H9 (cell line): Measurements from ENCODE around the gene IRF7. TPM values are rescaled to one million over a fixed set of nuclear protein-coding genes. Genes with fewer than 3 reads are reported as not detected.

Experiments
- DNase-seq: peaks from one replicate; pipeline ENCODE4 v3.0.0-alpha.2; 2017
- H2AFZ ChIP-seq: one replicate; pipeline ENCODE4 v1.6.1; 2013; ENCODE audit warnings: mild to moderate bottlenecking, low read length, control low read depth, moderate library complexity
- H2AK5ac ChIP-seq: 2 replicates; pipeline ENCODE4 v1.6.1; 2013; ENCODE audit warnings: low read length, control low read depth, mixed read lengths; ENCODE audit not compliant: insufficient read length
- H2BK120ac ChIP-seq: one replicate; pipeline ENCODE4 v1.6.1; 2013; ENCODE audit warnings: low read depth, mild to moderate bottlenecking, low read length, control low read depth, inconsistent platforms; ENCODE audit not compliant: poor library complexity, severe bottlenecking
- H2BK12ac ChIP-seq: 2 replicates; pipeline ENCODE4 v1.6.1; 2013; ENCODE audit warnings: low read length, control low read depth, mixed read lengths, low read depth; ENCODE audit not compliant: insufficient read length
- H2BK15ac ChIP-seq: 2 replicates; pipeline ENCODE4 v1.6.1; 2013; ENCODE audit warnings: low read depth, low read length, control low read depth
- H2BK20ac ChIP-seq: one replicate; pipeline ENCODE4 v1.6.1; 2013; ENCODE audit warnings: low read depth, mild to moderate bottlenecking, low read length, control low read depth, inconsistent platforms; ENCODE audit not compliant: poor library complexity, severe bottlenecking
- H2BK5ac ChIP-seq: 2 replicates; pipeline ENCODE4 v1.6.1; 2013; ENCODE audit warnings: low read length, control low read depth, mixed read lengths; ENCODE audit not compliant: insufficient read length
- H3K14ac ChIP-seq: 2 replicates; pipeline ENCODE4 v1.6.1; 2013; ENCODE audit warnings: low read length, control low read depth; ENCODE audit not compliant: insufficient read depth
- H3K18ac ChIP-seq: 2 replicates; pipeline ENCODE4 v1.6.1; 2013; ENCODE audit warnings: low read depth, mild to moderate bottlenecking, mixed read lengths, low read length, control low read depth; ENCODE audit not compliant: insufficient read length
- H3K23ac ChIP-seq: 2 replicates; pipeline ENCODE4 v1.6.1; 2013; ENCODE audit warnings: low read length, control low read depth, mixed read lengths, low read depth; ENCODE audit not compliant: insufficient read length
- H3K23me2 ChIP-seq: 2 replicates; pipeline ENCODE4 v1.6.1; 2013; ENCODE audit warnings: low read depth, mild to moderate bottlenecking, mixed read lengths, low read length, control low read depth; ENCODE audit not compliant: insufficient read length, poor library complexity, severe bottlenecking
- H3K27ac ChIP-seq: 2 replicates; pipeline ENCODE4 v1.5.1; 2013; ENCODE audit warnings: low read length, control low read depth, mixed read lengths, low read depth; ENCODE audit not compliant: insufficient read length
- H3K27me3 ChIP-seq: 2 replicates; pipeline ENCODE4 v1.6.1; 2013; ENCODE audit warnings: low read length, control low read depth, inconsistent platforms; ENCODE audit not compliant: insufficient read depth
- H3K4ac ChIP-seq: 2 replicates; pipeline ENCODE4 v1.6.1; 2013; ENCODE audit warnings: low read depth, mild to moderate bottlenecking, control low read depth, inconsistent platforms, low read length, moderate library complexity
- H3K4me1 ChIP-seq: 2 replicates; pipeline ENCODE4 v1.6.1; 2013; ENCODE audit warnings: low read length, control low read depth, inconsistent platforms; ENCODE audit not compliant: insufficient read depth
- H3K4me2 ChIP-seq: 2 replicates; pipeline ENCODE4 v1.6.1; 2013; ENCODE audit warnings: low read length, control low read depth, mixed read lengths; ENCODE audit not compliant: insufficient read length, insufficient read depth
- H3K56ac ChIP-seq: 2 replicates; pipeline ENCODE4 v1.6.1; 2013; ENCODE audit warnings: low read depth, mild to moderate bottlenecking, mixed read lengths, low read length, control low read depth; ENCODE audit not compliant: insufficient read length
- H3K79me1 ChIP-seq: 2 replicates; pipeline ENCODE4 v1.6.1; 2013; ENCODE audit warnings: low read depth, mild to moderate bottlenecking, moderate library complexity, low read length, control low read depth, inconsistent platforms; ENCODE audit not compliant: insufficient read depth, poor library complexity, severe bottlenecking
- H3K79me2 ChIP-seq: 2 replicates; pipeline ENCODE4 v1.6.1; 2013; ENCODE audit warnings: low read length, control low read depth, inconsistent platforms; ENCODE audit not compliant: insufficient read depth
- H3K9ac ChIP-seq: 2 replicates; pipeline ENCODE4 v1.6.1; 2013; ENCODE audit warnings: low read length, control low read depth, mixed read lengths; ENCODE audit not compliant: insufficient read length; ENCODE audit errors: extremely low read depth
- H3K9me3 ChIP-seq: one replicate; pipeline ENCODE4 v1.6.1; 2013; ENCODE audit warnings: low read depth, low read length, inconsistent platforms; ENCODE audit not compliant: control insufficient read depth
- H3T11ph ChIP-seq: one replicate; pipeline ENCODE4 v1.6.1; 2013; ENCODE audit warnings: mild to moderate bottlenecking, low read length, control low read depth, inconsistent platforms
- H4K20me1 ChIP-seq: one replicate; pipeline ENCODE4 v1.6.1; 2013; ENCODE audit not compliant: control insufficient read depth, insufficient read length, insufficient read depth
- H4K5ac ChIP-seq: 2 replicates; pipeline ENCODE4 v1.6.1; 2013; ENCODE audit warnings: low read depth, mild to moderate bottlenecking, mixed read lengths, low read length, control low read depth; ENCODE audit not compliant: insufficient read length
- H4K8ac ChIP-seq: replicated peaks from 2 replicates; pipeline ENCODE4 v1.6.1; 2013; ENCODE audit warnings: low read length, control low read depth, mixed read lengths, low read depth; ENCODE audit not compliant: insufficient read length
- H4K91ac ChIP-seq: 2 replicates; pipeline ENCODE4 v1.6.1; 2013; ENCODE audit warnings: low read depth, mild to moderate bottlenecking, moderate library complexity, mixed read lengths, low read length, control low read depth; ENCODE audit not compliant: insufficient read length
- H3K27ac Mint-ChIP-seq, 3 experiments: 2 replicates in 2 of 3; 3 replicates in 1 of 3; pipeline ENCODE4 v1.8.0; 2020 to 2021; ENCODE audit warnings: mixed read lengths in 3 of 3, mild to moderate bottlenecking in 1 of 3, moderate library complexity in 1 of 3
- H3K27me3 Mint-ChIP-seq: 2 replicates; pipeline ENCODE4 v1.8.0; 2021; ENCODE audit warnings: low read depth, mild to moderate bottlenecking, moderate library complexity, mixed read lengths
- H3K36me3 Mint-ChIP-seq, 3 experiments: 2 replicates in 2 of 3; 3 replicates in 1 of 3; pipeline ENCODE4 v1.8.0; 2020 to 2021; ENCODE audit warnings: low read depth in 3 of 3, mixed read lengths in 3 of 3; ENCODE audit not compliant: insufficient read depth in 1 of 3
- H3K4me1 Mint-ChIP-seq, 2 experiments: 2 replicates each; pipeline ENCODE4 v1.8.0; 2020; ENCODE audit warnings: mixed read lengths in 2 of 2
- H3K4me3 Mint-ChIP-seq, 2 experiments: 2 replicates in 1 of 2; 3 replicates in 1 of 2; pipeline ENCODE4 v1.8.0; 2020 to 2021; ENCODE audit warnings: mild to moderate bottlenecking in 2 of 2, mixed read lengths in 2 of 2, moderate library complexity in 1 of 2
- H3K9me3 Mint-ChIP-seq, 2 experiments: 2 replicates in 1 of 2; 3 replicates in 1 of 2; pipeline ENCODE4 v1.8.0; 2020; ENCODE audit warnings: mild to moderate bottlenecking in 2 of 2, mixed read lengths in 2 of 2, moderate library complexity in 1 of 2
- CTCF ChIP-seq: fragments of 200-600 bp; sonication (generic); conservative IDR thresholded peaks from 3 replicates; pipeline ENCODE4 v1.8.0; 2021; ENCODE audit warnings: antibody characterized with exemption, mild to moderate bottlenecking
- WGBS: extraction: QIAGEN DNeasy Blood & Tissue Kit; methylation state at CpG from one replicate; pipeline ENCODE4 v1.1.7; 2013; ENCODE audit warnings: missing lambda C conversion rate, low lambda C conversion rate, mixed read lengths; ENCODE audit not compliant: insufficient read length; ENCODE audit errors: extremely low coverage; 5-methylcytosine and 5-hydroxymethylcytosine counted together
- total RNA-seq: library from RNA; stranded (reverse); gene quantifications from 2 replicates; pipeline ENCODE4 v1.2.1, GENCODE V29; 2021

The IRF7 gene
- total RNA-seq, 1 experiment from 2014 or later, result 9.8 TPM

GRCh38 chr11:598005-598680 is 17.6 kb downstream of the IRF7 start:
- DNase-seq, result no peak
- H3K14ac ChIP-seq, result no peak overlapping the region
- no peak overlapping the region for H3K18ac ChIP-seq
- no CpG with 5 or more reads among the region's 30 CpGs for WGBS
- no peaks in the 10 kb centered on the region for H4K20me1 ChIP-seq
- H3K9me3 Mint-ChIP-seq, result no peaks in the 10 kb centered on the region; a peak in 1 of 5 replicates
- no peak overlapping the region for H2BK12ac ChIP-seq
- H3K27ac ChIP-seq, result no peak overlapping the region
- H3K4ac ChIP-seq, result no peak overlapping the region
- H3K9me3 ChIP-seq, result no peaks in the 10 kb centered on the region
- H2AFZ ChIP-seq, result no peak overlapping the region
- H3K79me2 ChIP-seq, result no peaks in the 10 kb centered on the region
- H4K5ac ChIP-seq, result no peak overlapping the region
- TF ChIP-seq CTCF, result no peak
- H3T11ph ChIP-seq, result no peak overlapping the region
- no peak overlapping the region for H3K23ac ChIP-seq
- H2BK5ac ChIP-seq, result no peak overlapping the region
- no peak overlapping the region for H4K91ac ChIP-seq
- H3K27ac Mint-ChIP-seq, result no peak overlapping the region
- no peaks in the 10 kb centered on the region for H3K79me1 ChIP-seq
- no peak overlapping the region for H3K4me3 Mint-ChIP-seq
- H2AK5ac ChIP-seq, result no peak overlapping the region
- no peaks in the 10 kb centered on the region for H3K4me1 Mint-ChIP-seq
- no peak overlapping the region for H2BK15ac ChIP-seq
- H4K8ac ChIP-seq, result no peak overlapping the region
- H3K36me3 Mint-ChIP-seq, result peaks cover 43 to 80% (median 74%) of the 10 kb centered on the region in 3 experiments; a peak in 6 of 7 replicates
- H2BK120ac ChIP-seq, result no peak overlapping the region
- no peak overlapping the region for H3K56ac ChIP-seq
- no peaks in the 10 kb centered on the region for H3K27me3 ChIP-seq
- no peak overlapping the region for H3K4me2 ChIP-seq
- H2BK20ac ChIP-seq, result no peak overlapping the region
- no peaks in the 10 kb centered on the region for H3K23me2 ChIP-seq
- H3K27me3 Mint-ChIP-seq, result 0 out of 2 replicates have a peak, but pooled peaks cover 2% of the 10 kb centered on the region
- no peaks in the 10 kb centered on the region for H3K4me1 ChIP-seq
- no peak overlapping the region for H3K9ac ChIP-seq
